Calu3 (cell line): ENCODE data around the gene STAB2. TPM values are rescaled to one million over a fixed set of nuclear protein-coding genes. Genes with fewer than 3 reads are reported as not detected.

Source experiments
- BruUV-seq: library from RNA; stranded (reverse); fragments of 400-500 nt; replicated peaks from 2 replicates; lab custom pipeline; 2021; lab: Mats Ljungman, UMichigan
- CTCF ChIA-PET: fragments of 300-600 bp; sonication (Branson Sonifier 250); formaldehyde crosslinking; loops from one replicate; lab custom pipeline; 2022; ENCODE audit warnings: antibody characterized with exemption; lab: Charles Lee
- DNase-seq: peaks from one replicate; pipeline ENCODE4 v3.0.0; 2022
- H3K27ac Mint-ChIP-seq: one replicate; pipeline ENCODE4 v1.8.0; 2022; ENCODE audit warnings: mixed read lengths; ENCODE audit not compliant: unreplicated experiment
- H3K27me3 Mint-ChIP-seq: one replicate; pipeline ENCODE4 v1.8.0; 2022; ENCODE audit warnings: mixed read lengths; ENCODE audit not compliant: unreplicated experiment
- H3K36me3 Mint-ChIP-seq: one replicate; pipeline ENCODE4 v1.8.0; 2022; ENCODE audit warnings: mild to moderate bottlenecking, moderate library complexity, mixed read lengths; ENCODE audit not compliant: insufficient read depth, unreplicated experiment
- H3K4me1 Mint-ChIP-seq: one replicate; pipeline ENCODE4 v1.8.0; 2022; ENCODE audit warnings: mild to moderate bottlenecking, low read depth, mixed read lengths; ENCODE audit not compliant: unreplicated experiment
- H3K4me3 Mint-ChIP-seq: one replicate; pipeline ENCODE4 v1.8.0; 2022; ENCODE audit warnings: mild to moderate bottlenecking, low read depth, moderate library complexity, mixed read lengths; ENCODE audit not compliant: unreplicated experiment
- H3K9me3 Mint-ChIP-seq: one replicate; pipeline ENCODE4 v1.8.0; 2022; ENCODE audit warnings: low read depth, mixed read lengths; ENCODE audit not compliant: unreplicated experiment
- CTCF ChIP-seq: fragments of 200-600 bp; IDR thresholded peaks from one replicate; pipeline ENCODE4 v1.8.0; 2022; ENCODE audit warnings: antibody characterized with exemption; ENCODE audit not compliant: unreplicated experiment
- intact Hi-C: fragments of 100-400 bp; cut with micrococcal nuclease; formaldehyde crosslinking; loops from one replicate; pipeline ENCODE4 v1.10.0; 2022; ENCODE audit not compliant: unreplicated experiment
- total RNA-seq: library from RNA; stranded (reverse); gene quantifications from 2 replicates; pipeline ENCODE4 v1.2.3, GENCODE V29; 2022

STAB2 gene
- total RNA-seq, 1 experiment from 2014 or later = not detected

- Mint-ChIP-seq H3K4me3 (no peak overlapping the region), H3K4me1 (no peaks in the 10 kb centered on the region), H3K27me3 (no peaks in the 10 kb centered on the region), H3K9me3 (no peaks in the 10 kb centered on the region), H3K27ac (no peak overlapping the region), H3K36me3 (no peaks in the 10 kb centered on the region)
- BruUV-seq = no TSS peak
- no peak for TF ChIP-seq CTCF
- no peak for DNase-seq
- CTCF ChIA-PET = no interaction called here
- intact Hi-C loops = no loop called here
These were observed 140.6 kb downstream of the STAB2 start for GRCh38 chr12:103727638-103728037.

GRCh38 chr12:103728323-103728722 is 141.2 kb downstream of the STAB2 start:
- peaks cover 7% of the 10 kb centered on the region for H3K27me3 Mint-ChIP-seq
- TF ChIP-seq CTCF = no peak
- no peaks in the 10 kb centered on the region for H3K9me3 Mint-ChIP-seq
- intact Hi-C loops = no loop called here
- no peaks in the 10 kb centered on the region for H3K36me3 Mint-ChIP-seq
- no peak for DNase-seq
- no peaks in the 10 kb centered on the region for H3K4me1 Mint-ChIP-seq
- CTCF ChIA-PET = no interaction called here
- no TSS peak for BruUV-seq
- H3K4me3 Mint-ChIP-seq = no peak overlapping the region
- H3K27ac Mint-ChIP-seq = no peak overlapping the region

- no peak for DNase-seq
- peaks cover 18% of the 10 kb centered on the region for H3K27me3 Mint-ChIP-seq
- no peak for TF ChIP-seq CTCF
- H3K9me3 Mint-ChIP-seq = no peaks in the 10 kb centered on the region
- intact Hi-C loops = no loop called here
- H3K27ac Mint-ChIP-seq = no peak overlapping the region
- no peaks in the 10 kb centered on the region for H3K36me3 Mint-ChIP-seq
- CTCF ChIA-PET = no interaction called here
- no peak overlapping the region for H3K4me3 Mint-ChIP-seq
- no peaks in the 10 kb centered on the region for H3K4me1 Mint-ChIP-seq
- no TSS peak for BruUV-seq
These were observed 142.4 kb downstream of the STAB2 start for GRCh38 chr12:103729499-103729898.

GRCh38 chr12:103731539-103731938 is 144.5 kb downstream of the STAB2 start:
- intact Hi-C loops = no loop called here
- no peak for TF ChIP-seq CTCF
- no peaks in the 10 kb centered on the region for H3K9me3 Mint-ChIP-seq
- CTCF ChIA-PET = no interaction called here
- peaks cover 38% of the 10 kb centered on the region for H3K27me3 Mint-ChIP-seq
- no peak for DNase-seq
- BruUV-seq = no TSS peak
- H3K4me3 Mint-ChIP-seq = no peak overlapping the region
- no peaks in the 10 kb centered on the region for H3K36me3 Mint-ChIP-seq
- no peaks in the 10 kb centered on the region for H3K4me1 Mint-ChIP-seq
- no peak overlapping the region for H3K27ac Mint-ChIP-seq
